ENCODE results near the gene SCP2D1. TPM values are rescaled to one million over a fixed set of nuclear protein-coding genes. Genes with fewer than 3 reads are reported as not detected.
"Not testable (repeated sequence)": the region's sequence is repeated elsewhere in the genome, so short reads cannot be mapped to it uniquely, and the experiment has no call there.

Gene SCP2D1
- total RNA-seq: not detected
- long read RNA-seq, donor 1: 0 reads
- long read RNA-seq, donor 2: 0 reads

- intact Hi-C loops (cut with DNase I): no loop called here
- DNase-seq (ENCODE audit: low spot score): no peak
These were observed at the start of gene SCP2D1 for GRCh38 chr20:18813483-18813882. SCP2D1 (plus strand) TSS chr20:18813783; CDS start chr20:18813816, 33 bp downstream.

- intact Hi-C loops (cut with DNase I): no loop called here
- DNase-seq (ENCODE audit: low spot score): no peak
These were observed 45.9 kb upstream of the SCP2D1 start for GRCh38 chr20:18767676-18768075.

- DNase-seq (ENCODE audit: low spot score): no peak
- intact Hi-C loops (cut with DNase I): no loop called here
These were observed 40.0 kb upstream of the SCP2D1 start for GRCh38 chr20:18773566-18773965.

- intact Hi-C loops (cut with DNase I): no loop called here
- no peak for DNase-seq (ENCODE audit: low spot score)
These were observed 39.4 kb upstream of the SCP2D1 start for GRCh38 chr20:18774207-18774606.

GRCh38 chr20:18775633-18776032 lies 38.0 kb upstream of the SCP2D1 start:
- intact Hi-C loops (cut with DNase I): no loop called here
- DNase-seq (ENCODE audit: low spot score): no peak

- no peak for DNase-seq (ENCODE audit: low spot score)
- intact Hi-C loops (cut with DNase I): no loop called here
These were observed 34.7 kb upstream of the SCP2D1 start for GRCh38 chr20:18778690-18779392.

GRCh38 chr20:18780385-18781130 lies 33.0 kb upstream of the SCP2D1 start:
- intact Hi-C loops (cut with DNase I): no loop called here
- no peak for DNase-seq (ENCODE audit: low spot score)

GRCh38 chr20:18781509-18781908 lies 32.1 kb upstream of the SCP2D1 start:
- intact Hi-C loops (cut with DNase I): no loop called here
- no peak for DNase-seq (ENCODE audit: low spot score)

- DNase-seq (ENCODE audit: low spot score): no peak
- intact Hi-C loops (cut with DNase I): no loop called here
These were observed 30.1 kb upstream of the SCP2D1 start for GRCh38 chr20:18783385-18783959.

GRCh38 chr20:18787046-18787445 lies 26.5 kb upstream of the SCP2D1 start:
- DNase-seq (ENCODE audit: low spot score); intact Hi-C loops (cut with DNase I): not testable (repeated sequence)

GRCh38 chr20:18788021-18788420 lies 25.6 kb upstream of the SCP2D1 start:
- intact Hi-C loops (cut with DNase I): no loop called here
- no peak for DNase-seq (ENCODE audit: low spot score)

GRCh38 chr20:18790787-18791186 lies 22.8 kb upstream of the SCP2D1 start:
- DNase-seq (ENCODE audit: low spot score): no peak
- intact Hi-C loops (cut with DNase I): no loop called here

GRCh38 chr20:18793625-18794427 lies 19.8 kb upstream of the SCP2D1 start:
- intact Hi-C loops (cut with DNase I): no loop called here
- DNase-seq (ENCODE audit: low spot score): peak; percentile 96

GRCh38 chr20:18794428-18794787 lies 19.2 kb upstream of the SCP2D1 start:
- intact Hi-C loops (cut with DNase I): no loop called here
- no peak for DNase-seq (ENCODE audit: low spot score)

GRCh38 chr20:18795366-18795765 lies 18.2 kb upstream of the SCP2D1 start:
- intact Hi-C loops (cut with DNase I): no loop called here
- DNase-seq (ENCODE audit: low spot score): no peak

- intact Hi-C loops (cut with DNase I): no loop called here
- DNase-seq (ENCODE audit: low spot score): no peak
These were observed 17.2 kb upstream of the SCP2D1 start for GRCh38 chr20:18796282-18796833.

- no peak for DNase-seq (ENCODE audit: low spot score)
- intact Hi-C loops (cut with DNase I): loop anchor here in 1 of 2 donors (5.0 kb wide), 1 partner anchor 964 kb away; no protein-coding TSS in a partner anchor
These were observed 12.1 kb upstream of the SCP2D1 start for GRCh38 chr20:18801516-18801915.

- intact Hi-C loops (cut with DNase I): loop anchor here in 1 of 2 donors (5.0 kb wide), 1 partner anchor 965 kb away; no protein-coding TSS in a partner anchor
These were observed 11.5 kb upstream of the SCP2D1 start for GRCh38 chr20:18802012-18802634.

GRCh38 chr20:18805881-18806280 lies 7.7 kb upstream of the SCP2D1 start:
- DNase-seq (ENCODE audit: low spot score): no peak
- intact Hi-C loops (cut with DNase I): no loop called here

More at GRCh38 chr20:18802012-18802634, 11.5 kb upstream of the SCP2D1 start:
- DNase-seq (ENCODE audit: low spot score): no peak

Measured in posterior vena cava (tissue), 2 donors.